Activated T-cell treated with anti-CD3 and anti-CD28 coated beads, Interleukin-2, amount 50 U/mL, for 1 hour (primary cell): ENCODE results near the gene DIDO1.

Source experiments
- DNase-seq: peaks from one replicate; pipeline ENCODE4 v3.0.0-alpha.2; 2020

Gene DIDO1

DNA sequence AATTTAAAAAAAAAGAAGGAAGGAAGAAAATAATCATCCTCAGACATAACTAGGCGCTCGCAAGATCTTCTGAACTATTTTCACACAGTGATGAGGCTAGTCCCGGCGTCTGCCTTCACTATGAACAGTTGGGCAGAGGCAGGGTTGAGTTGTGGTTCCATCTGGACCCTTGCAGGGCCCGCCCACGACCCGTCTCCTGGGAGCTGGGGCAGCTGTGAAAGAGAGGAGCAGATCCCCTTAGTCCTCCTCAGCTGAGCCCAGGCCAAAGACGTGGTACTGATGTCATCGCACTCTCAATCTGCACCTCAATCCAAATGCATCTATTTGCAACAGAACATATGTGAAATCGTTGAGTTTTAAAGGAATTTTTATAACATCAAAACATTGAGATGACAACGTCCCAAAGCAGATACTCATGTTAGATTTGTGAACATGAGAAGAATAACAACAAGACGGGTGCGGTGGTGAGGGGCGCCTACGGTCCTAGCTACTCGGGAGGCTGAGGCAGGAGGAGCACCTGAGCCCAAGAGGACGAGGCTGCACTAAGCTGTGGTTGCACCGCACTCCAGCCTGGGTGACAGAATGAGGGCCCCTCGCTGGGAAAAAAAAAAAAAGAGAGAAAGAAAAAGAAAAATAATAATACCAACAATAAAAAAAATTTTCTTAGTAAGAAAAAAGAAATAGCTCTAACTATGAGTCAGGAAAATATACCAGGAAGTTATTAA lies 80.0 kb downstream of the DIDO1 start:
- DNase-seq = no peak

DNA sequence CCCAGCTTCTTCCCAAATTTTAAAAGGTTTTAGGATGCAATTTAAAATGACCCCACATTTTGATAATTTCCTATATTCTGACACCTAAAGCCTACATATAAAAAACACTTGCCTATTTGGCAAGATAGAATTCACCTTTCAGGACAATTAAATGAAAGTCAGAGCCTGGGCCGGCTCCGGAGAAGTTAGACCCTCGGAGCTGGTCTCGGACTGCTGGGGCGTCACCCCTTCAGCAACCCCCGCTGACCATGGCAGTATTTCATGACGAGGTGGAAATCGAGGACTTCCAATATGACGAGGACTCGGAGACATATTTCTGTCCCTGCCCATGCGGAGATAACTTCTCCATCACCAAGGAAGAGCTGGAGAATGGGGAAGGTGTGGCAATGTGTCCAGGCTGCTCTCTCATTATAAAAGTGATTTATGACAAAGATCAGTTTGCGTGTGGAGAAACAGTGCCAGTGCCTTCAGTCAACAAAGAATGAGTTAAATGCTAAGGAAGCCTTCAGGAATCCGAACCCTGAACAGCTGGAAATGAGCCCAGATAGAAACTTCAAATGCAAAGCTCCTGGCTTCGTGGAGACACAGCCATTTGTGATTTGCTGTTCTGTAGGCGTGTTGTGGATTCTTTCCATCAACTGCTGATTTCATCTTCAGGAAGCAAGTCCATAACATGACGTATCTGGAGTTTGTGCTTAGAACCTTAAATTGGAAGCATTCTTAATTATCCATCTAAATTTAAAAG lies 80.7 kb downstream of the DIDO1 start:
- no peak for DNase-seq

DNA sequence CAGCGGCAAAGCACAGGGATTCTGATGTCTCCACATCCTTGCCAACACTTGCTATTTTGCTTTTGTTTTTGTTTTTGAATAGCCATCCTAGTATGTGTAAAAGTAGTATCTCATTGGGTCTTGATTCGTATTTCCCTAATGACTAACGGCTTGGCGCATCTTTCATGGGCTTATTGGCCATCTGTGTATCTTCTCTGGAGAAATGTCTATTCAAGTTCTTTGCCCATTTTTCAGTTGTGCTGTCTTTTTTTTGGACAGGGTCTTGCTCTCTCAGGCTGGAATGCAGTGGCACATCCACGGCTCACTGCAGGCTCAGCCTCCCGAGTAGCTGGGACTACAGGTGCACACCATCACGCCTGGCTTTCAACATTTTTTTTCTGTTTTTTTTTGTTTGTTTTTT lies 82.1 kb downstream of the DIDO1 start:
- DNase-seq = no peak

DNA sequence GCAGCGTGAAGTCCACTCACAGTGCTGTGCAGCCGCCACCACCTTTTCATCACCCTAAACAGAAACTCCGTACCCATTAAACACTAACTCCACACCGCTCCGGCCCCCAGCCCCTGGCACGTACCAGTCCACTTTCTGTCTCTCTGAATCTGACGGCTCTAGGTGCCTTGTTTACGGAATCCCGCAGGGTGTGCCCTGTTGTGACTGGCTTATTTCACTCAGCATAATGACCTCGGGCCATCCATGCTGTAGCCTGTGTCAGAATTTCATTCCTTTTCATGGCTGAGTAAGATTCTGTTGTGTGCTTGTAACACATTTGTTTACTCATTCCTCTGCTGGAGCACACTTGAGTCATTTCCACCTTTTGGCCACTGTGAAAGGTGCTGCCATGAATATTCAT lies 82.6 kb downstream of the DIDO1 start:
- DNase-seq = no peak

DNA sequence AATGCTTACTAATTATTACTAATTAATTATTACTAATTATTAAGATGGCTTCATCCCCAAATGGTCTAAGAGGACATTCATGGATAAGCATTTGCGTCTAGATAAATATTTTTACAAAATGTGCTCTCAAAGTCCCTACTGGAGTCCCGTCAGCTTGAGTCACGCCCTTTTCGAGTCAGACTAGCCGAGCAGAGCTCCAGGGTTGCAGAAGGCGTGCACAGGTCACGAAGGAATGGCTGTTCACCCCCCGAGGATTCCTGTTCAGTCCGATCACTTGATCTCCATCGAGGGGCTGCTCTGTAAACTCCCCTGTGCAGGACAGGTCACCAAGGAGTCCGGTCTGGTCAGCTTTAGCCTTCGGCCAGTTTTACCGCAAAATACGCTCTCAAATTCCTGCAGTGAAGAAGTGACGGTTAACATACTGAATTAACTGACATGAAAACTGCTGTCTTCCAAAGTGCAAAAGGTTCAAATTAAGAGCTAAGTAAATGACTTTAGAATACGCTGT lies 84.5 kb downstream of the DIDO1 start:
- no peak for DNase-seq

DNA sequence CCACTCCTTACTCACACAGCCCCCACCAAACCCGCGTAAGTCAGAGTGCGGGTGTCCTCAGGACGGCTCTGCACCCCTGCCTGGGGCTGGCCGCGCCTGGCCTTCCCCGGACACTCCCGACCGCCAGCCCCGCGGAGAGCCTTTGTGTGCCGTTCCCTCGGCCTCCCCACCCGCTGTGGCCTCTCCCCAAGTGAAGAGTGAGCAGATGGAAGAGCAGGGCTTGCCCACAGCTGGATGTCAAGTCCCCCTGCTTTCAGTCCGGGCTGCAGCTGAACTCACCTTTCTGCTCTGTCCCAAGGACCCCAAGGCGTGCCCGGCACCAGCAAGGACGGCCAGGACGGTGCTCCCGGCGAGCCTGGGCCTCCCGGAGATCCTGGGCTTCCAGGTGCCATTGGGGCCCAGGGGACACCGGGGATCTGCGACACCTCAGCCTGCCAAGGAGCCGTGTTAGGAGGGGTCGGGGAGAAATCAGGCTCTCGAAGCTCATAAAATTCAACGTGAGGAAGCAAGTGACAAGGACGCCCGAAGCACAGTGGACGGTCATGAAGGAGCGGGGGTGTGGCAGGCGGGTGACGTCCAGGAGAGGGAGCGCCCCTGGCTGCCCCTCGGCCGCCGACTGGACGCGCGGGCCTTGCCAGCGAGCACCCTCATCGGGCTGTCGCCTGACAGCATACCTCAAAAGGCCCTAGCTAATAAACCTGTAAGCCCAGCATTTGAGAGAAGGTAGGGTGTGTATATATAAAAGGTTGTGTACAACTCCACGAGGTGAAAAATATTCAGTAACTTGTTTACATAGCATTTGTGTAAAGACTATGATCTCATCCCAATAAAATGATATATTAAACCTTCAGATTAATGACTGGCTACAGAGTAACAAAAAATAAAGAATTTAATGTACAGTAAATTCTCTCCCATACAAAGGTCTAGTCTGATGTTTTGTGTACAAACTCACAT lies 85.8 kb downstream of the DIDO1 start:
- no peak for DNase-seq

DNA sequence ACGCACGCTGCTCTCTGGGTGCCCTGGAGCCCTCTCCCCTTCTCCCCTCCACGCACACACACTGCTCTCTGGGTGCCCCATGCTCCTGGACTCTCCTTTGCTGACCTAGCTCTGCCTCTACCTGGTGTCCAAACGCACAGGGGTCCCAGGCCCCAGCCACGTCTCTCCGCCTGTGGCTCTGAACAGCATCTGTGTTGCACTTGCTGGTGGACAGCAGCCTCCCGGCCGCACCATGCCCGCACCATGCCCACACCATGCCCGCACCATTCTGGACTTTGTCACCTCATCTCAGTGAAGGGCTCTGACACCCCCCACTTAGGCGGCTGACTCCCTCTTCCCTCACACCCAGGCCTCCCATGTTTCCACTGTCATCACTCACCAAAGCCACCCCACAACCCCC lies 86.5 kb downstream of the DIDO1 start:
- DNase-seq = no peak

DNA sequence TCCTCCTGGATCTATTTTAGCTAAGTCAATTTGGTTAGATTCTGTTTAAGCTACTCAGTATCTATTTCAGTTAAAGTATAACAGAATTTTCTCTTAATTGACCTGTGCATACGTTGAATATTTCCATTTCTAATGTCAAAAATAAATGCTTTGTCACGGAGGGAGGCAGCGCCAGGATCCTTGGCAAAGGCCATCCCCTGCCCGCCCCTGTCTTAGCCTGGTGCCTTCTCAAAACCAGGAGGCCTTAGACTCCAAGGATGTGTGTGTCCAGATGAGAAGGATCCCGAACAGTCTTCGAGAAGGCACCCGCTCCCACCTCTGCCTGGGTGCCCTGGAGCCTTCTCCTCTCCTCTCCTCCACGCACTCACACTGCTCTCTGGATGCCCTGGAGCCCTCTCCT lies 87.0 kb downstream of the DIDO1 start:
- DNase-seq = no peak

DNA sequence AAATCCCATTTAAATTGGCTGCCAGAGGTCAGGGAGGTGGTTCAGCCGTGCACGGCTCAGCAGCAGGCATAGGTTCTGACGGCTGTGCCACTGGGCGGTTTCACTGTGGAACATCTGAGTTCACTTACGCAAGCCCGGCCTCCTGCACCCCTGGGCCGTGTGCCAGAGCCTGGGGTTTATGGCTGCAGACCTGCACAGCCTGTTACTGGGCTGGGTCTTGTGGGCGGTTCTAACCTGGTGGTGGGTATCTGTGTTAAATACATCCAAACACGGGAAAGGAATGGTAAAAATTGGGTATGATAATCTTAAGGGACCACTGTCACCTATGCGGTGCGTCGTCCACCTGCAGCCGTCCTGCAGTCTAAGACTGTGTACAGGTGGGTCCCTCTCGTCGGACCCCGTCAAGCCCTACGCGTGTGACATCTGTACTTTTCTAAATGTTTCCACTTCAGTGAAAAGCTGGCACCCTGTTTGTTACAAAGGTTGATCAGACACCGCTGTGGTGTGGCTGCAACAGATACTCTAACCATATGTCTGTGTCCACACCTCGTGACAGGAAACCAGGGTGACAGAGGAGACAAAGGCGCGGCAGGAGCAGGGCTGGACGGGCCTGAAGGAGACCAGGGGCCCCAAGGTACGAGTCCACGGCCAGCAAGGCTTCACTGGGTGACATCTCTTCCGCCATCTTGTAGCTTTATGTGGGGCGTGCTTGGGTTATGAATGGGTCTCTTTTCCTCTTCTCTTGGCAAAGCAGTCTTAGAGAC lies 88.0 kb downstream of the DIDO1 start:
- no peak for DNase-seq

DNA sequence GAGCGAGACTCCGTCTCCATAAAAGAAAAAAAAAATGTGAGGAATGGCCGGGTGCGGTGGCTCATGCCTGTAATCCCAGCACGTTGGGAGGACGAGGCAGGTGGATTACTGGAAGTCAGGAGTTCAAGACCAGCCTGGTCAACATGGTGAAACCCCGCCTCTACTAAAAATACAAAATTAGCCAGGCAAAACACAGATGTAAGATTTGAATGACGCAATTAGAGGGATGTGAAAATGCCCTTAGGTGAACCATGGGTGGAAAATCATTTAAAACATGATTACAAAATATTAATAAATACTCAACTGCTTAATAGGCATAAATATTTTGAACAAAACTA lies 88.5 kb downstream of the DIDO1 start:
- DNase-seq = no peak

DNA sequence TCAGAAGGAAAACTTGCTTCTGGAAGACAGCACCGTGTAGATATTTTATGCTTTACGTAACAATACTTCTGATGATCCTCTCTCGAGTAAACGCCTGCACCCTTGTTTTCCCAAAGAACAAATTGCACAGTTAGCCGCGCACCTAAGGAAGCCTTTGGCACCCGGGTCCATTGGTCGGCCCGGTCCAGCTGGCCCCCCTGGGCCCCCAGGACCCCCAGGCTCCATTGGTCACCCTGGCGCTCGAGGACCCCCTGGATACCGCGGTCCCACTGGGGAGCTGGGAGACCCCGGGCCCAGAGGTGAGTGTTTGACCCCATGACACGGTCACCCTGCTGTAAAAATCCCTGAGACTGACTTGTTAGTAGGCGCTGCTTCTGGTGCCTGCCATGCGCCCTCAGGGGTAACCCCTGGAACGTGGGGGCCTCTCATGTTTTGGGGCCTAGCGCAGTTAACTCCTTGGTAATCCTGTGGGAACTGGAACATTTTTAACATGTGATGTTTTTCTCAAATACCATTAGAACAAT lies 89.3 kb downstream of the DIDO1 start:
- no peak for DNase-seq

DNA sequence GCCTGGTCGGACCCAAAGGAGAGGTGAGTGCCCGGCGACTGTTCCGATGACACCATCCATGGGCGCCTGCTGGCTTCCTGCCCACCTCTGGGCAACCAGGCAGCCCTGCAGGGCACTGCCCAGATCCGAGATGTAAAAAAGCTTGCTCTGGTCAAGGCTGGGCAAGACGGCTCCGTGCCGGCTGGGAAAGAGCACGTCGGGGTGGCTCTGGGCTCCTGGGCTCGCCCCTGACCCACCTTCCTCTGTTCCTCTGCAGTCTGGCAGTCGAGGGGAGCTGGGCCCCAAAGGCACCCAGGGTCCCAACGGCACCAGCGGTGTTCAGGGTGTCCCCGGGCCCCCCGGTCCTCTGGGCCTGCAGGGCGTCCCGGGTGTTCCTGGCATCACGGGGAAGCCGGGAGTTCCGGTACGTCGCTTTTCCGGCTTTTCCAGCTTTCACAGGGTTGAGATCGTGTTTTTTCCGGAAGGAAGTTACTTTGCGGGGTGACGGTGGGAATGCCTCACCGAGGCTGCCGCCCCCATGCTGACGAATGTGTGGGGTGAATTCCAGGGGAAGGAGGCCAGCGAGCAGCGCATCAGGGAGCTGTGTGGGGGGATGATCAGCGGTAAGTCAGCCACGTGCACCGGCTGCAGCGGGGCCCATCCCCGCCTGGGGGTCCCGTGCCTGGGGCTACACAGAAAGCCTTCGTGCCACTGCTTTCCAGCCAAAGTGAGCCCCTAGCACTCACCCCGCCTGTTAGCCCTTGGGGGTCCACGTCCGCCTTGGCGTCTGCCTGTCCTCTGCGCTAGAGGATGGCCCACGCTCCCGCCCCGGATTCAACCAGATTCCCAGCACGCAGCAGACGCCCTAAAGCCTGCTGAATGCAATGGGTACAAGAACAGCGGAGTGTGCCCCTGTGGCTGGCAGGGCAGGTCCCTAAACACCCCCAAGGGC lies 90.1 kb downstream of the DIDO1 start:
- no peak for DNase-seq

DNA sequence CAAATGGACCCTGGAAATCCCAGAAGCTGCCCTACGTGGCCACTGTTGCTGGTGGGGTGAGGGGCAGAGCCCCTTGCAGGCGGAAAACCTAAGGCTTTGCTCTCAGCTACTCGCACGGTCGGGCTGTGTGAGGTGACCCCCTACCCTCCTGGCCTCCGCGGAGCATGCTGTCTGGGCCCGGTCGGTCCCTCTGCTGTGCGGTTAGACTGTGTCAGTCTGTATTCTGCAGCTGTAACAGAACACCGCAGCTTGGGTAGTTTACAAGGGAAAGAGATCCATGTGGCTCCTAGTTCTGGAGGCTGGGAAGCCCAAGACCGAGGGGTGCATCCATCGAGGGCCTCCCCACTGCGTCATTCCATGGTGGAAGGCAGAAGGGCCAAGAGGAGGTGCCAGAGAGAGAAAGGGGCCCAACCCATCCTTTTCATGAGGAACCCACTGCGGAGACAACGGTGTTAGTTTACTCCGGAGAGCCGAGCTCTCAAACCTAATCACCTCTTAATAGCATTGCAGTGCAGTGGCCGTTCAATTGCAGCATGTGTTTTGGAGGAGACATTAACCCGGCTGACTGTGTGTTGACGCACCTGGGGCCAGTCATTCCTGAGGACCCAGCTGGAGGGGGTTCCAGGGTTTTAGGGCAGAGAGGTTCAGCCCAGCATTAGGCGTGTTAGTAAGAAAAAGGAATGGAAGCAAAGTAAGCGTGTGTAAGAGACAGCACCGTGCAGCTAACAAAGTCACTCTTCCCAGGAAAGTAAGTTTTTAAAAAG lies 91.2 kb downstream of the DIDO1 start:
- no peak for DNase-seq

DNA sequence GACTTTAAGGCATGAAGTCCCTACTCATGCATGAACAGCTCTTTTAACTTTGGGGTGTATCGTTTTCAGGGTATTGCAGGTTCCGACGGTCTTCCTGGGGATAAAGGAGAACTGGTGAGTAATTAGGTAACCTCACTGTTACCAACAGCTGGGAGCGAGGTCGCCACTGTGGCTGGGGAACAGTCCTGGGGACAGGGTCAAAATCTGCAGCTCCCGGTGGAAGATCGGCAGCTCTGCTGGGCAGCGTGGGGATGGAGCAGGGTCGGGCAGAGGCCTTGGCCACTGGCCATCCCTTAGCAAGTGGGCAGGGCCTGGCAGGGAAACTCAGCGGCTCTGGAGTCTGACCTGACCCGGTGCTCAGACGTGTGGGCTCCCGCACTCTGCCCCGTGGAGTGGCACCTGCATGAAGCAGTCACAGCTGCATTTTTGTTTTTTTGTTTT lies 93.3 kb downstream of the DIDO1 start:
- no peak for DNase-seq

DNA sequence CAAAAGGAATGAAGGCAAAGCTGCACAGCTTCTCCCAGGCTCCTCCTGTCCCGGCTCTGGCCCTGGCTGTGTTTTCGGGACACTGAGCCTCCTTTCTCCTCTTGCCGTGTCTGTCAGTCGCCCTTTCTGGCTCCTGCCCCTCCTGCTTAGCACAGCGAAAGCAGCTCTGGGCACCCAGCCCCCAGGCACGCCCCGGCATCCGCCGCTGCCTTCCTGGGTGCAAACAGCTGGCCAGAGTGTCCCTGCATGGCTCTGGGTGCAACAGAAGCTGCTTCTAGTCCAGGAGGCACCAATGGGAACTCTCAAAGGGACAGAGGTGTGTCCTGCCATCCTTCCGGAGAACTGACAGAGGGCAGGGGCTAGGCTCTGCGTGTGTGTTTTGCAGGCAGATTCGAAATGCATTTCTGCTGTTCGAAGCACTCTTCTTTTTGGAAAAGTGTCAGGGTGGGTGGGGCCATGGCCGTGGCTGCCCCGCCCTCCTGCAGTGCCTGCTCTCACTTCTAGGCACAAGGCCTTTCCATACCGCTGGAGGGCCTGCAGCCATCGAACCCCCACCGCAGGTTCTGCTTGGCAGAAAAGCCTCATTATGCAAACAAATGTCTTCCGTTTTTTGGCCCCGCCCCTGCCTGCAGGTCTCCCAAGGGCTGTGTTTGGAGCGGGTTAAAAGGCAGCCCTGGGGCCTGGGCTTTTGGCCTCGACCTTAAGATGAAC lies 93.9 kb downstream of the DIDO1 start:
- DNase-seq = no peak

DNA sequence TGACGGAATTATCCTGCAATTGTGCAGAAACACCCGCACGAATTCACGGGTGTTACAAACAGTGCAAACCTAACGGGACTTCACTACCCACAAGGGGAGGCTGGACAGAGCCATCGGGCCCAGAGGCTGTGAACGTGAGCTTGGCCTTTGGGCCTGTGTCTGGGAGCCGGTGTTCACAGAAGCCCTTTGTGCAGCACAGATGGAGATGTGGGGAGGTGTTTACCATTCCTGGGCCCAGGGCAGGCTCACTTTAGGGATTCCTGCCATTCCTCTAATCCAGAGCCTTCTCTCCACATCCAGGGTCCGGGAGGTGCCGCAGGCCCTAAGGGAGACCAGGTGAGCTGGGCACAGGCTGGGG lies 94.5 kb downstream of the DIDO1 start:
- DNase-seq = no peak

DNA sequence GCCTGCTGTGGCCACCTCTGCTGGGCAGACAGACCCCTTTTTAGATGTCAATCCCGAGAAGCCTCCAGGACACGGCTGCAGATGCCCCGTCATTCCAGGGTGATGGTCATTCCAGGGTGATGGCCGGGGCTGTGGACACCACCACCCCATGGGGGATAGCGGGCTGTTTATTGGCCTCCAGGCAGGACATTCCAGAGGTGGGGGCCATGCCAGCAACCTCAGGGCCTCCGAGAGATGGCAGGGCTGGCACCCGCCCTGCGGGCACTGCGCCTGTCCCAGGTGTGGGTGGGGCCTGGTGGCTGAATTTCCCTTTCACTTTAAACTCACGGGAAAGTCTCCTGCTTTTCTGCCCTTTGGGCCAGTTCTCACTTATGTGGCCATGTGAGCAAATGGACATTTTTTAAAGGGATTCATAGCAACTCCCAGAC lies 94.9 kb downstream of the DIDO1 start:
- no peak for DNase-seq

DNA sequence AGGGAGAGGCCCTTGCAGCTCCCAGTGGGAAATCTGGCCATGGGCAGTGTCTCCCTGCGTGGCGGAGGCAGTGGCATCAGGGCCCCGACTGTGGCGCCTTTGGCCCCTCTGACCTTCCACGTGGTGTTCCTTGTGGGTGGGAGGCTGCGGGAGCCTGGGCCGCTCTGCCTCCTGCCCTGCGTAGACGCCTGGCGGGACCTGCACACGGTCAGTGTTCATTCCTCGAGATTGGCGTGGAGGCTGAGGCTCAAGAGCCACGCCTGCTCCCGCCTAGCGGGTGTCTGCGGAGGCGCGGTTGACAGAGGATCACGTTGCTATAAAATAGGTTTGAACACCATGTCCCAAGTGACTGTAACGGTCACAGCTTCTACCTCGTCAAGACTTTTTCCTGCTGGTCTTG lies 95.5 kb downstream of the DIDO1 start:
- no peak for DNase-seq

DNA sequence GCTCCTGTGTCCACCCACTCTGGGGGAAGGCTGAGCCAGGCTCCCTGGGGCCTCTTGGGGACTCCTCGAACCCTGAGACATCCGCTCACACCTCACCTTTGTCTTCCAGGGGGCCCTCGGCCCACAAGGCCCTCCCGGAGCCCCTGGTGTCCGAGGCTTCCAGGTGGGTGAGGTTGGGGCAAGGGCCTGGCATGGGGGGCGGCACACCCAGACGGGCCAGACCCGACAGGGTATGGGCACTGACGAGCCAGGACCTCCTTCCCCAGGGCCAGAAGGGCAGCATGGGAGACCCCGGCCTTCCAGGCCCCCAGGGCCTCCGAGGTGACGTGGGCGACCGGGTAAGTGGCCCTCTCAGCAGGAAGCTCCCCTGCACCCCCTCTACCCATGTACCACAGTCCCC lies 96.1 kb downstream of the DIDO1 start:
- DNase-seq = no peak
